OCI-LY7 (cell line): ENCODE results near the gene NPC1. TPM values are rescaled to one million over a fixed set of nuclear protein-coding genes. Genes with fewer than 3 reads are reported as not detected.

ENCODE experiments used
- BruUV-seq: library from RNA; stranded (reverse); fragments of 400-500 nt; replicated peaks from 2 replicates; lab custom pipeline; 2021; lab: Mats Ljungman, UMichigan
- CTCF ChIA-PET: fragments of 300-600 bp; sonication (Branson Sonifier 250); formaldehyde crosslinking; loops from one replicate; lab custom pipeline; 2022; ENCODE audit warnings: antibody characterized with exemption; ENCODE audit not compliant: unreplicated experiment; lab: Charles Lee
- POLR2A ChIA-PET: fragments of 300-600 bp; sonication (Branson Sonifier 250); formaldehyde crosslinking; loops from one replicate; lab custom pipeline; 2022; ENCODE audit warnings: antibody characterized with exemption; lab: Charles Lee
- DNase-seq: peaks from one replicate; pipeline ENCODE4 v3.0.0-alpha.2; 2015; ENCODE audit warnings: low spot score
- H2AFZ ChIP-seq: fragments of 200-600 bp; sonication (generic), shearing (Covaris generic); 2 replicates; pipeline ENCODE4 v1.6.1; 2014; ENCODE audit warnings: mild to moderate bottlenecking, antibody characterized with exemption, low read length, moderate library complexity
- H3K27ac ChIP-seq: fragments of 200-600 bp; sonication (generic); 2 replicates; pipeline ENCODE4 v1.5.1; 2014; ENCODE audit warnings: mixed run types, low read depth, mild to moderate bottlenecking, moderate library complexity, low read length, inconsistent platforms; ENCODE audit not compliant: poor library complexity, severe bottlenecking
- H3K36me3 ChIP-seq: fragments of 200-600 bp; sonication (generic); 2 replicates; pipeline ENCODE4 v1.6.1; 2014; ENCODE audit warnings: mild to moderate bottlenecking, antibody characterized with exemption, low read length, moderate library complexity, mixed read lengths; ENCODE audit not compliant: insufficient read depth
- H3K4me1 ChIP-seq: fragments of 200-600 bp; sonication (generic); 2 replicates; pipeline ENCODE4 v1.5.1; 2014; ENCODE audit warnings: mild to moderate bottlenecking, low read length; ENCODE audit not compliant: insufficient read depth, poor library complexity, severe bottlenecking
- H3K4me2 ChIP-seq: fragments of 200-600 bp; sonication (generic); 2 replicates; pipeline ENCODE4 v1.6.1; 2014; ENCODE audit warnings: mild to moderate bottlenecking, low read length
- H3K4me3 ChIP-seq: fragments of 200-600 bp; sonication (generic); 2 replicates; pipeline ENCODE4 v1.5.1; 2014; ENCODE audit warnings: mild to moderate bottlenecking, low read depth, low read length; ENCODE audit not compliant: poor library complexity, severe bottlenecking
- H3K79me2 ChIP-seq: fragments of 200-600 bp; sonication (generic); 2 replicates; pipeline ENCODE4 v1.6.1; 2016; ENCODE audit warnings: low read depth, mild to moderate bottlenecking, low read length, moderate library complexity, mixed read lengths; ENCODE audit not compliant: insufficient read depth
- H3K9me2 ChIP-seq: fragments of 200-600 bp; sonication (generic); 2 replicates; pipeline ENCODE4 v1.6.1; 2016; ENCODE audit warnings: mild to moderate bottlenecking, low read length, mixed read lengths; ENCODE audit not compliant: insufficient read depth
- H3K9me3 ChIP-seq: fragments of 200-600 bp; sonication (generic); 2 replicates; pipeline ENCODE4 v1.6.1; 2014; ENCODE audit warnings: mild to moderate bottlenecking, mixed run types, low read length, mixed read lengths
- H4K20me1 ChIP-seq: fragments of 200-600 bp; sonication (generic); 2 replicates; pipeline ENCODE4 v1.6.1; 2014; ENCODE audit warnings: mild to moderate bottlenecking, antibody characterized with exemption, low read length, moderate library complexity, mixed read lengths; ENCODE audit not compliant: insufficient read depth
- EZH2phosphoT487 ChIP-seq: fragments of 200-600 bp; sonication (generic); IDR thresholded peaks from 2 replicates; pipeline ENCODE4 v1.6.1; 2018; ENCODE audit warnings: low read depth, borderline replicate concordance, mild to moderate bottlenecking, mixed run types, antibody characterized with exemption, low read length, moderate library complexity, mixed read lengths
- intact Hi-C: fragments of 100-400 bp; cut with micrococcal nuclease; formaldehyde crosslinking; loops from one replicate; pipeline ENCODE4 v1.10.0; 2022; ENCODE audit not compliant: unreplicated experiment
- total RNA-seq, 2 experiments: library from RNA; depleted of rRNA in 1 of 2; stranded (reverse); fragments of >200 nt in 1 of 2; shearing (Covaris generic) in 1 of 2; gene quantifications; 2 replicates each; pipeline ENCODE4 v1.2.3, GENCODE V29; 2014 to 2022
- TF ChIP-seq, protein P1 (sequence below): fragments of 200-600 bp; sonication (generic); conservative IDR thresholded peaks from 2 replicates; pipeline ENCODE4 v1.5.1; 2014; ENCODE audit warnings: mild to moderate bottlenecking, antibody characterized with exemption, low read length, moderate library complexity, mixed read lengths

Gene NPC1
- total RNA-seq, 2 experiments from 2014 or later: 26.0 to 38.9 TPM

DNA sequence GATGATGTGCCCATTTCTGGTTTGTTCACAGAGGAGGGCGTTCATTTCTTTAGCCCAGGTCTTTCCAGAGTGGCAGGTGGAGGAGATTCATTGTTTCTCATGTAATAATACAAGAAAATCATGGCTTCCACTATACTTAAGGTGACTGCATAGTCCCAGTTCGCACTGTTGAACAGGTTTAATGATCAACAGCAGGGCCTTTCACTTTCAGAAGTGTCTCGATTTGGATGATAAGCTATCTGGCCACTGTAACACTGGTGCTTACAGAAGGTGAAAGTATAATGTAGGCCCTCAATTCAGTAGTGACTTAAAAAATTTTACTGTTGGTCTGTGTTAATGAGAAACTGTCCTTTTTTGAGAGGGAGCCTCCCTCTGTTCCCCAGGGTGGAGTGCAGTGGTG lies 81.6 kb downstream of the NPC1 start:
- H3K79me2 ChIP-seq: peaks cover 19% of the 10 kb centered on the region; the same call in 1 of the 2 replicates
- H3K9me3 ChIP-seq: no peaks in the 10 kb centered on the region
- H3K4me1 ChIP-seq: peaks cover 26% of the 10 kb centered on the region
- 0 out of 2 replicates have a peak, but pooled peaks cover 9% of the 10 kb centered on the region for H4K20me1 ChIP-seq
- ChIA-PET POLR2A (interaction anchor here (0.5 to 1.0 kb wide), 2 partner anchors 60 to 65 kb away, joined by 3 to 4 read pairs; no protein-coding TSS in a partner anchor), CTCF (no interaction called here)
- H2AFZ ChIP-seq: no peak overlapping the region
- BruUV-seq: no TSS peak
- TF ChIP-seq EZH2phosphoT487: no peak
- TF ChIP-seq, protein P1, sequence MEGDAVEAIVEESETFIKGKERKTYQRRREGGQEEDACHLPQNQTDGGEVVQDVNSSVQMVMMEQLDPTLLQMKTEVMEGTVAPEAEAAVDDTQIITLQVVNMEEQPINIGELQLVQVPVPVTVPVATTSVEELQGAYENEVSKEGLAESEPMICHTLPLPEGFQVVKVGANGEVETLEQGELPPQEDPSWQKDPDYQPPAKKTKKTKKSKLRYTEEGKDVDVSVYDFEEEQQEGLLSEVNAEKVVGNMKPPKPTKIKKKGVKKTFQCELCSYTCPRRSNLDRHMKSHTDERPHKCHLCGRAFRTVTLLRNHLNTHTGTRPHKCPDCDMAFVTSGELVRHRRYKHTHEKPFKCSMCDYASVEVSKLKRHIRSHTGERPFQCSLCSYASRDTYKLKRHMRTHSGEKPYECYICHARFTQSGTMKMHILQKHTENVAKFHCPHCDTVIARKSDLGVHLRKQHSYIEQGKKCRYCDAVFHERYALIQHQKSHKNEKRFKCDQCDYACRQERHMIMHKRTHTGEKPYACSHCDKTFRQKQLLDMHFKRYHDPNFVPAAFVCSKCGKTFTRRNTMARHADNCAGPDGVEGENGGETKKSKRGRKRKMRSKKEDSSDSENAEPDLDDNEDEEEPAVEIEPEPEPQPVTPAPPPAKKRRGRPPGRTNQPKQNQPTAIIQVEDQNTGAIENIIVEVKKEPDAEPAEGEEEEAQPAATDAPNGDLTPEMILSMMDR: no peak
- H3K9me2 ChIP-seq: no peaks in the 10 kb centered on the region
- DNase-seq: peak; percentile 22
- peak overlapping the region; percentile 96 for H3K4me3 ChIP-seq
- H3K4me2 ChIP-seq: peak overlapping the region; percentile 84
- peaks cover 39% of the 10 kb centered on the region for H3K36me3 ChIP-seq
- intact Hi-C loops: loop anchor here (5.0 to 10.0 kb wide), 4 partner anchors 262 to 710 kb away; partner anchors contain the start of genes RBBP8 and TTC39C
- peak overlapping the region; percentile 11 for H3K27ac ChIP-seq

DNA sequence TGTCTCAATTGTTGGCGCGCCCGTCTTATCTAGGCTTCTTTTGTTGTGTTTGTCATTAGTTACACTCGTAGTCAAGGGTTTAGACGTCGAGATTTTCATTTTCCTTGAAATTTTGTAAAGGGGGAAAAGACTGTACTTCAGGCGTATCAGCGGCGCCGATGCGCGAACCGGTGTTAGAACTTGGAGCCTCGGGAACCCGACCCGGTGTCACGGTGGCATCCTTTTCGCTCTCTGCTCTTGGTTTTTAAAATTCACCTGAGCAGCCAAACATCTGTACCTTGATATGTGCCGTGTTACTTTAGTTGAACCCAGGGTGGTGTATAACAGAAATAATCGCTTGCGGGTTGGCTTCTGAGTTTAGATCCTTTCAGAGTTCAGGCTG lies 82.4 kb downstream of the NPC1 start:
- Histone ChIP-seq H3K79me2 (peaks cover 19% of the 10 kb centered on the region; the same call in 1 of the 2 replicates), H3K9me3 (no peaks in the 10 kb centered on the region), H4K20me1 (0 out of 2 replicates have a peak, but pooled peaks cover 9% of the 10 kb centered on the region), H2AFZ (peak overlapping the region; percentile 88; the same call in 1 of the 2 replicates), H3K4me1 (peaks cover 34% of the 10 kb centered on the region), H3K4me3 (peak overlapping the region; percentile 96), H3K4me2 (peak overlapping the region; percentile 84), H3K9me2 (no peaks in the 10 kb centered on the region), H3K27ac (peak overlapping the region; percentile 17), H3K36me3 (peaks cover 36% of the 10 kb centered on the region)
- POLR2A ChIA-PET: no interaction called here
- peak; percentile 22 for DNase-seq
- BruUV-seq: no TSS peak
- TF ChIP-seq EZH2phosphoT487: no peak
- TF ChIP-seq, protein P1: no peak
- CTCF ChIA-PET: no interaction called here
- intact Hi-C loops: loop anchor here (1.0 to 10.0 kb wide), 8 partner anchors 81 to 709 kb away; partner anchors contain the start of genes CABLES1, NPC1, RBBP8 and TTC39C
